Hematopoietic multipotent progenitor cell treated with erythropoietin and hydrocortisone succinate and interleukin-3 and kit ligand, for 4 days (in vitro differentiated cells): ENCODE results near the gene DDX60.

Source experiments
- DNase-seq: peaks from one replicate; pipeline ENCODE4 v3.0.0-alpha.2; 2015

Gene DDX60

DNA sequence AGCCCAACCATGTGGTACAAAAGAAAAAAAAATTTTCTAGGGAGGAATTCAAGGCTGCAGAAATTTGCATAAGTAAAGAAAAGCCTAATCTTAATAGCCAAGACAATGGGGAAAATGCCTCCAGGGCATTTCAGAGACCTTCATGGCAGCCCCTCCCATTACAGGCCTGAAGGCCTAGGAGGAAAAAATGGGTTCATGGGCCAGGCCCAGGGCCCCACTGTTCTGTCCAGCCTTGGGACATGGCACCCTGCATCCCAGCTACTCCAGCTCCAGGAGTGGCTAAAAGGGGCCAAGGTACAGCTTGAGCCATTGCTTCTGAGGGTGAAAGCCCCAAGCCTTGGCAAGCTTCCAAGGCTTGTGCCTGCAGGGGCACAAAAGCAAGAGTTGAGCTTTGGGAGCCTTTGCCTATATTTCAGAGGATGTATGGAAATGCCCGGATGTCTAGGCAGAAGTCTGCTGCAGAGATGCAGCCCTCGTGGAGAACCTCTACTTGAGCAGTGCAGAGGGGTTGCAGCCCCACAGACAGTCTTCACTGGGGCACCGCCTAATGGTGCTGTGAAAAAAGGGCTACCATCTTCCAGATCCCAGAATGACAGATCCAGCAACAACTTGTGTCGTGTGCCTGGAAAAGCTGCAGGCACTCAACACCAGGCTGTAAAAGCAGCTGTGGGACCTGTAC, 115.2 kb downstream of the DDX60 start:
- no peak for DNase-seq

DNA sequence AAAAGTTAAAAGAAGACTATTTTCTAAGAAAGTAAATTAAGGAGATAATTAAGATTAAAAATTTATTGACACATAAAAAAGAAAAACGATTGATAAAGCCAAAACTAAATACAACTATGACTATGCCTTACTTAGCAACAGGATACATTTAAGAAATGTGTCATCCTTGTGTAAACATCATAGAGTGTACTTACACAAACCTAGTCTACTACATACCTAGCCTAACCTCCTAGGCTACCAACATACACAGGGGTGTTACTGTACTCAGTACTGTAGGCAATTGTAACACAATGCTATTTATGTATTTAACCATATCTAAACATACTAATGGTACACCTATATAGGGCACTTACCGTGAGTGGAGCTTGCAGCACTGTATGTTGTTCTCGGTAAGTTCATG, 117.9 kb downstream of the DDX60 start:
- no peak for DNase-seq

DNA sequence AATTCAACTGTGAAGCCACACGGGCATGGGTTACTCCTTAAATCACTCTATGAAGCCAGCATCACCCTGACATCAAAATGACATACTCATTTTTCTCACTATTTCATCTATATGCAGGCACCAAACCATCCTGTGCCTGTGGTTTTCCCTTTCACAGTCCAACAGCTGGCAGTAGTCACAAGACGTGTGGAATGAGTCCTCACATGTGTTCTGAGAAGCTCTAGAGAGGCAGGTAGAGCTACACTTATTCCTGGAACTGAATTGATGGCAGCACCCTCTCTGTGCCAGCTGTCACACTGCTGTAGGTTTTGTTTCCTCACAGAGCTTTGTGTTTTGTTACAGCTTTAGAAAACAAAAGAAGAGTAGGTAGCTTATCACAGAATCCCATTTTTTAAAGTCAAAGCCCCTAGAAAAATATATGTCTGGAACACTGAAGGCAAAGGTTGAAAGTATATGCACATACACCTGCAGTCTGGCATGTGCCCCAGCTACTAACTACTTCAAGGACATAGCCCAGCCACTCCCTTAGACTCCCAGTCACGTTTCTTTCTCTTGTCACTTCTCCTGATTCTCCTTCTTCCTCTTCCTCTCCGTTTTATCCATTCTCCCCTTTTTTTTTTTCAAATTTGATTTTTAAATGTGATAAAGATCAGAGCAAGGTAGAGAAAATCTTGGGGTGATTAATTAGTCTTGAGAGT, 119.1 kb downstream of the DDX60 start:
- no peak for DNase-seq

DNA sequence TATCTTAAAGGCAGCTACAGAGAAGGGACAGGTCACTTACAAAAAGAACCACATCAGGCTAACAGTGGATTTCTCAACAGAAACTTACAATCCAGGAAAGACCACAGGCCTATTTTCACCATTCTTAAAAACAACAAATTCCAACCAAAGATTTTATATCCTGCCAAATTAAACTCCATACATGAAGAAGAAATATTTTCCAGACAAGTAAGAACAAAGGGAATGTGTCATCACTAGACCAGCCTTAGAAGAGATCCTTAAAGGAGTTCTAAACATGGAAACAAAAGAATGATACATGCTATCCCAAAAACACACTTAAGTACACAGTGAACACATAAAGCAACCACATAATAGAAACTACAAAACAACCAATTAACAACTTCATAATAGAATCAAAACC, 120.6 kb downstream of the DDX60 start:
- no peak for DNase-seq

DNA sequence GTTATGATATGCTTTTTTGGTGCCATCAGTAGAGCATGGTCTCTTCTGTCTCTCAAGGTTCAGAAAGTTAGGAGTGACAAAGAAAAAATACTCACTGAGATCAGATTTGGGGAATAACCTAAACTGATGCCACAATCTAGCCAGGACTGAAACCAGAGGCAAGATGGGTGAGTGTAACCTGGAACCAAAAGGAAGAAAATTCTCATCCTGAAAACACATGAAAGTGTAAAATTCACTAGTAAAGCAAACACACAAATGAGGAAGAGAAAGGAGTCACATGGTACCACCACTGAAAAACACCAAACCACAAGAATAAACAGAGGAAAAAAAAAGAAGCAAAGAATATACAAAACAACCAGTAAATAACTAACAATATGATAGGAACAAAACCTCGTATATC, 129.8 kb downstream of the DDX60 start:
- peak; percentile 10 for DNase-seq

DNA sequence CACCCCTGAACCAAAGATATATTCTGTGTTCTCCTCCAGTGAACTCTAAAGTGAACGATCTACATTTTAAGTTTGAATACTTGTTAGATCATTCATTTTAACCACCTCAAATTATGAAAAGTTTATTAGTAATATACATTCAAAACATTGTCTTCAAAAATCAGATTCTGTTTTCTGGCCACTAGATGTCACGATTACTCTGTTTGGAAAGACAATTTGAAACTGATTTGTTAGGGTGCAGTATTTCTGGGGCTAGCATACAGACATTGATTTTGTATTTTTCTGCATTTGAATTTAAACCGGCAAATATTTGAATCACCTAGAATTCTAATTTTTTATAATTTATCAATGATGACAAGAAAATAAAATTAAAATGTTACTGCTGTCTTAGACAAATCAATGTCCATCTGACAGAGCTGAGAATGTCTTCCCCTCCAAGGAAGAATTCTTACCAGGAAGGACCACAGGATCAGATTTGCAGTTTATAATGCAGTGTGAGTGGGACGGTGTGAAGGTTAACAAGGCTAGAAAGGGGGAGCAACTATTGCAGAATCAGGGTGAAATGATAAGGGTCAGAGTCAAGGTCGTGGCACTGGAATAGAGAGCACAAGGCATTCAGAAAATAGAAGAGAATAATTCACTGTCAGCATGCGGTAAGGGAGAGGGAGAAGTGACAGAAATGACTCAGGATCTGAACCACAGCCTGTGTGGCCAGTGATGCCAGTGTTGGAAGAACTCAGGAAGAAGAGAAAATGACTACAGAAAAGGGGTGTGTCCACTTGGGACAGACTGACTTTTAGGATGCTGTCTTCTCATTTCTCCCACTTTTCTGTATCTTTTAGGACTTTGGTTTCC, 134.6 kb downstream of the DDX60 start:
- DNase-seq, result peak; percentile 68

DNA sequence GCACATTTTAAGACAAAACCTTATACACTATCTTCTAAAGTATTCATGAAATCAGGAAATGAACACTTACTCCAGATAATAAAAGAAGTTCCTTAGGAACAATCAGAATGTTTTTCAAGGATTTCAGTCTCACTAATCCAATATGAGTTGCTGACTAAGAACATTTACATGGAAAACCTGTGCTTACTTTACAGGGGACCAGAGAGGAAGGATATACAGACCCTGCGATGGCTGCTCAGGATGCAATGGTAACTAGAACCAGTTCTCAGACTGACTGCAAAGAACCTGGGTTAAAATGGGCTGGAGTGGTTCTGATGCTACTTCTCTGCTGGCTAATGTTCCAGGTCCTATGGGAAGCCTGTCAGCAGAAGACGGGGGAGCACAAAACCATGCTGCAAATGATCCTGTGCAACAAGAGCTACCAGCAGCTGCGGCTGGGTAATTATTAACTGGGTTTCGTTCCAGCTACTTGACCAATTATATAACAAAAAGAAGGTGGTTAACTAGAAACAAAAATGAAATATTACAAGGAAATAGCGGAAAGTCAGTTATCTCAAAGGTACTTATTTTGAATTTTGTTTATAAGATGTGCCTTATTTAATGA, 140.9 kb downstream of the DDX60 start:
- DNase-seq, result no peak

DNA sequence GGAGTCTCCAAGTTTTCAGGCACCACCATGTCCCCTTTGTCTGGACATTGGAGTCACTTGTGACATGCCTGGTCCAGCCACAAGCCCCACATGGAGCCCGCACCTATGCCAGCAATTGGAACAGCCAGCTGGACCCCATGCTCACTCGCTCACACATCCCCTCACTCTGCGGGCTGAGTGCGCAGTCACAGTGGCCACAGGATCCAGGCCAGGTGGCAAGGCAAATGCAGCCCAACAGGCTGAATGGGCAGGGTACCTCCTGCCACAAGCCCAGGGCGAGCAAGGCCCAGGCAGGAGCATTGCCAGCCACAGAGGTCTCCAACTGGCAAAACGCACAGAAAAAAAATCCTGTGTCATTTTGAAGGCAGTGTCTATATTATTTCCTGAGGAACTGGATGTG, 144.2 kb downstream of the DDX60 start:
- no peak for DNase-seq

DNA sequence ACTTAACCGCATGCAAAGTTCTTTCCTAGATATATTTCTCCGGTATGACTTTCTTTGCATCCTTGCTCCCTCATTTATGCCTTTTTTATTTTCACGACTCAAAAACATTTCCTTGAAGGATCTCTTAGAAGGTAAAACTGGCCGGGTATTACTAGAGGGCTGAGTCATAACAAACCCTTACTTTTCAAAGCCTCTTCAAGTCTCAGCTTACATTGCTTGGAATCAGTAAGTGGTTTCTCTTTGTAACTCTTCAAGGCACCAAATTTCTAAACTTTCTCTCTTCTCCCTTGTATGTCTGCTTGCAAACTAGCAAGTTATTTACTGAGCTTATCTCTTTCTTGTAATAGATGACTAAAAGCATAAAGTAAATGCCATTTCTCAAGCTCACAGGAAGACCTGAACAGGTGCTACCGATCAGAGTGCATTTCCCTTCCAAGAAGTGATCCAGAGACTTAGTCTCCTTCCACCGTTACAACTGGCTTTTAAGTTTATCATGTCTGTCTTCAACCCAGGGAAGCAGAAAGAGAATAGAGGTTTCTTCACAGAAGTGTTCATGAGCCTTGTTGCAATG, 150.8 kb downstream of the DDX60 start:
- no peak for DNase-seq
